Gastrocnemius medialis (tissue), 4 donors: ENCODE measurements around the gene C1QC.

ENCODE experiments used
- POLR2A ChIP-seq, 2 donors: fragments of 450-650 bp; IDR thresholded peaks; one replicate each; pipeline ENCODE4 v1.6.1; 2017; ENCODE audit warnings: antibody characterized with exemption in 2 of 2, mild to moderate bottlenecking in 2 of 2, moderate library complexity in 2 of 2
- TF ChIP-seq, protein P1 (sequence below), 5 experiments: fragments of 450-650 bp in 3 of 5; fragments of 200-600 bp in 2 of 5; sonication (generic) in 2 of 5; IDR thresholded peaks in 4 of 5; conservative IDR thresholded peaks in 1 of 5; 1 replicate in 4 of 5; 2 replicates in 1 of 5; pipeline ENCODE4 v1.5.1; 2016 to 2019; ENCODE audit warnings: antibody characterized with exemption in 5 of 5, mild to moderate bottlenecking in 3 of 5, moderate library complexity in 3 of 5

DNA sequence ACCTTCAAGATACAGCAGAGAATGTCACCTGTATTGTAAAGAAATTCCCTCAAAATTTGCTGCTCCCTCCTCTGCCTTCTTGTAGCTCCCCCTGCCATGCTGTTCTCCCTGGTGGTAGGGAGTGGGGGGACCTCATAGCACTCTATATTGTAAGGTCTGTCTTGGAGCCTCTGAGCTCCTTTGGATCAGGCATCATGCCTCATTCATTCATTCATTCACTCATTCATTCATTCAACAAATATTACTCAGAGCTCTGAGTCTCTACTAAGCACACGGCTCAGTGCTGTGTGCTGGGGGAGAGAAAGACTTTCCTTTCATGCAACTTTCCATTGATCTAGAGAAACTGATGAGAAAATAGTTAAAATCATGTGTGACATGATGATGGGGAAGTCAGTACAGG lies 40.1 kb downstream of the C1QC start:
- TF ChIP-seq, protein P1, sequence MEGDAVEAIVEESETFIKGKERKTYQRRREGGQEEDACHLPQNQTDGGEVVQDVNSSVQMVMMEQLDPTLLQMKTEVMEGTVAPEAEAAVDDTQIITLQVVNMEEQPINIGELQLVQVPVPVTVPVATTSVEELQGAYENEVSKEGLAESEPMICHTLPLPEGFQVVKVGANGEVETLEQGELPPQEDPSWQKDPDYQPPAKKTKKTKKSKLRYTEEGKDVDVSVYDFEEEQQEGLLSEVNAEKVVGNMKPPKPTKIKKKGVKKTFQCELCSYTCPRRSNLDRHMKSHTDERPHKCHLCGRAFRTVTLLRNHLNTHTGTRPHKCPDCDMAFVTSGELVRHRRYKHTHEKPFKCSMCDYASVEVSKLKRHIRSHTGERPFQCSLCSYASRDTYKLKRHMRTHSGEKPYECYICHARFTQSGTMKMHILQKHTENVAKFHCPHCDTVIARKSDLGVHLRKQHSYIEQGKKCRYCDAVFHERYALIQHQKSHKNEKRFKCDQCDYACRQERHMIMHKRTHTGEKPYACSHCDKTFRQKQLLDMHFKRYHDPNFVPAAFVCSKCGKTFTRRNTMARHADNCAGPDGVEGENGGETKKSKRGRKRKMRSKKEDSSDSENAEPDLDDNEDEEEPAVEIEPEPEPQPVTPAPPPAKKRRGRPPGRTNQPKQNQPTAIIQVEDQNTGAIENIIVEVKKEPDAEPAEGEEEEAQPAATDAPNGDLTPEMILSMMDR (IDR thresholded peaks at IDR 0.05 in 4 of 5, conservative IDR thresholded peaks at IDR 0.05 in 1 of 5) = no peak
- no peak for TF ChIP-seq POLR2A (IDR thresholded peaks at IDR 0.05)
